Stimulated activated CD8-positive, alpha-beta memory T cell treated with anti-CD3 and anti-CD28 coated beads, Interleukin-4, amount 100 ng/mL, for 4 hours (primary cell): ENCODE data around the gene PNN.
"Not testable (repeated sequence)": the region's sequence is repeated elsewhere in the genome, so short reads cannot be mapped to it uniquely, and the experiment has no call there.

Experiments
- DNase-seq, 2 donors: peaks; one replicate each; pipeline ENCODE4 v3.0.0-alpha.2; 2020; ENCODE audit warnings: low read depth in 2 of 2, low spot score in 1 of 2

The PNN gene

DNA sequence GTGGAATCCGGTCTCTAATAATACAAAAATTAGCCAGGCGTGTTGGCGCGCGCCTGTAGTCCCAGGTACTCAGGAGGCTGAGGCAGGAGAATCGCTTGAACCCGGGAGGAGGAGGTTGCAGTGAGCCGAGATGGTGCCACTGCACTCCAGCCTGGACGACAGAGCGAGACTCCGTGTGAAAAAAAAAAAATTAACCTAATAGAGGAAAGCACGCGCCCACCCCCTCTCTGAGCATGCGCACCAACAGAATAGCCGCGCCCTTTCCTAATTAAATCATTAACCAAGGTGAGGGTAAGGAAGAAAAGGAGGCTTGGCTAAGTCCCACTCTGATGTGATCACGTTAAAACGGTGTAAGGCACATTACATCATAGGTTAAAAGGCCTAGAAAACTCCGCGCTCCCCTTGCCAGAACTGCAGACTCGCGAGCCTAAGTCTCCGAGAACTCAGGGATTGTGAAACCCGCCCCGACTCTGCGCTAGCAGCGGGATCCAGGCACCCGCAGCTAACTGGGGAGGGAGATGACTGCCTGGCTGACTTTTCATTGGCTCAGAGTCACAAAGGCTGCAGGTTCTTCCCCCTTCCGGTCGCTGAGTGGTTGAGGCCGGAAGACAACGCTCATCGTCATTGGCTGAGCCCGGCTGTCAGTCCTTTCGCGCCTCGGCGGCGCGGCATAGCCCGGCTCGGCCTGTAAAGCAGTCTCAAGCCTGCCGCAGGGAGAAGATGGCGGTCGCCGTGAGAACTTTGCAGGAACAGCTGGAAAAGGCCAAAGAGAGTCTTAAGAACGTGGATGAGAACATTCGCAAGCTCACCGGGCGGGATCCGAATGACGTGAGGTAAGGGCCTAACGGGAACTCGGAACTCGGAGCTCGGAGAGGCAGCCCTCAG lies at the start of gene PNN:
TSS of gene PNN (plus strand) at position 695 of the 885 bp plus-strand sequence. CDS start at position 721, 26 bp downstream.
- peak; percentile 91 to 93 for DNase-seq

DNA sequence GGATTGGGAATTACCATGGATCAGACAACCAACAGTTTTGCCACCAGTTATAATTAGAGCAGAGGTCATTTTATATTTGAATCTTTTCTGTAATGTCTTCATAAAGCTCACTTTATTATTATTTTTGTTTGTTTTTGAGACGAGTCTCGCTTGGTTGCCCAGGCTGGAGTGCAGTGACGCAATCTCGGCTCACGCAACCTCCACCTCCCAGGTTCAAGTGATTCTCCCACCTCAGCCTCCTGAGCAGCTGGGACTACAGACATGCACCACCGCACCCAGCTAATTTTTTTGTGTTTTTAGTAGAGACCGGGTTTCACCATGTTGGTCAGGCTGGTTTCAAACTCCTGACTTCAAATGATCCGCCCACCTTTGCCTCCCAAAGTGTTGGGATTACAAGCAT lies 37.2 kb upstream of the PNN start:
- DNase-seq = not testable (repeated sequence)

DNA sequence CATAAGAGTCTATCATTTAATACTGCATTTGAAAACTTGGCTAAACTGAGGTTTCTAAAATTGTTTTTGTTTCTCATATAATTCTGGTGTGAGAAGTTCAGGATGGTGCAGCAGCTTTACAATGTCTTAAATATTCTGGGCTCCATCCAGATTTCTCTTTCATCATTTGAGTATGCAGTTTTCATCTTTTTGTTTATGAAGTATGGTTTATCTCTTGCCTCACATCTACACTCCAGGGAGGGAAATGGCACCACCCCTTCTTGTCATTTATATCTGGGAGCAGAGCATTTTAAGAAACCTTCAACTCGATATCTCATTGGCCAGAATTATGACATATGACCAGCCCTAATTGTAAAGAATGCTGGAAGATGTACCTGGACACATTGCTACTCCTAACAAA lies 36.6 kb upstream of the PNN start:
- no peak for DNase-seq

DNA sequence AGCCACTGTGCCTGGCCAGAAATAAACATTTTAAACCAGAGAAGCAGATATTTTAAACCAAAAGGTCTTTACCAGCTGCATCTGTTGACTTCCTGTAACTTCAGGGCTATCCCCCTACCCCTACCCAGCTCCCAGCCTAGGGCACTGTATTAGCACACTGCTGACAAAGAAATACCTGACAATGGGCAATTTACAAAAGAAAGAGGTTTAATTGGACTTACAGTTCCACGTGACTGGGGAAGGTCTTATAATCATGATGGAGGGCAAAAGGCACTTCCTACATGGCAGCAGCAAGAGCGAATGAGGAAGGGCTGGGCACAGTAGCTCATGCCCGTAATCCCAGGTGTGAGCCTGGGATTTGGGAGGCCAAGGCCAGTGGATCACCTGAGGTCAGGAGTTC lies 34.9 kb upstream of the PNN start:
- no peak for DNase-seq

DNA sequence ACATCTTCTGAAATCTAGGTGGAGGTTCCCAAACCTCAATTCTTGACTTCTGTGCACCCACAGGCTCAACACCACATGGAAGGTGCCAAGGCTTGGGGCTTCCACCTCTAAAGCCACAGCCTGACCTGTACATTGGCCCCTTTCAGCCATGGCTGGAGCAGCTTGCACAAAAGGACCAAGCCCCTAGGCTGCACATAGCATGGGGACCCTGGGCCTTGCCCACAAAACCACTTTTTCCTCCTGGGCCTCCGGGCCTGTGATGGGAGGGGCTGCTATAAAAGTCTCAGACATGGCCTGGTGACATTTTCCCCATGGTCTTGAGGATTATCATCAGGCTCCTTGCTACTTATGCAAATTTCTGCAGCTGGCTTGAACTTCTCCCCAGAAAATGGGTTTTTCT lies 33.4 kb upstream of the PNN start:
- DNase-seq = not testable (repeated sequence)

DNA sequence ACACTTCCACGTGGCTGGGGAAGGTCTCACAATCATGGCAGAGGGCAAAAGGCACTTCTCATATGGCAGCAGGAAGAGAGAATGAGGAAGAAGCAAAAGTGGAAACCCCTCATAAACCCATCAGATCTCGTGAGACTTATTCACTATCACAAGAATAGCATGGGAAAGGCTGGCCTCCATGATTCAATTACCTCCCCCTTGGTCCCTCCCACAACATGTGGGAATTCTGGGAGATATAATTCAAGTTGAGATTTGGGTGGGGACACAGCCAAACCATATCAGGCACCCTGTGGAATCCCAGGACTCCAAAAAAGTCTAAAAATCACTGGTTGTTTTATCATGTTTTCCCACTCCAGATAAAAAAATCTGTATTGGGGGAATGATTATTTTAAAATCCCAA lies 31.8 kb upstream of the PNN start:
- DNase-seq = not testable (repeated sequence)

DNA sequence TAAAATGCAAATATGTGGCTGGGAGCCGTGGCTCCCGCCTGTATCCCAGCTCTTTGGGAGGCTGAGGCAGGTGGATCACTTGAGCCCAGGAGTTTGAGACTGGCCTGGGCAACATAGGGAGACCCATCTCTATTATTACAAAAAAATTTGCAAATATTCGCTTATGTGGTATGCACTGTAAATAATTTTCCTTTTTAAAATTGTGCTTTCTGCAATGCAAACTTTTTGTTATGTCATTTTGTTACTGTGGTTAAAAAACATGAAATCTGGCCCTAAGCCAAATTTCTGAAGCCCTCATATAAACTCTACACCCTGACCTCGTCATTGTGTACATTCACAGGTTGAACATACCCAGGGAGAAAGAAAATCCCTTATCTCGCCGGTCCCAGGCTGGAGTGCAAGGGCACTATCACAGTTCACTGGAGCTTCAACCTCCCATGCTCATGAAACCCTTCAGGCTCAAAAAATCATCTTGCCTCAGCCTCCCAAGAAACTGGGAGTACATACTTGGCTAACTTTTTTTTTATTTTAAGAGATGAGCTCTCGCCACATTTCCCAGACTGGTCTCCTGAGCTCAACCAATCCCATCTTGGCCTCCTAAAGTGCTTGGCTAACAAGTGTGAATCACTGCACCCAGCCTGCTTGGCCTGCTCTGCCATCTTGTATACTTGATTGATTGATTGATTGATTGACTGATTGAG lies 29.6 kb upstream of the PNN start:
- no peak for DNase-seq

DNA sequence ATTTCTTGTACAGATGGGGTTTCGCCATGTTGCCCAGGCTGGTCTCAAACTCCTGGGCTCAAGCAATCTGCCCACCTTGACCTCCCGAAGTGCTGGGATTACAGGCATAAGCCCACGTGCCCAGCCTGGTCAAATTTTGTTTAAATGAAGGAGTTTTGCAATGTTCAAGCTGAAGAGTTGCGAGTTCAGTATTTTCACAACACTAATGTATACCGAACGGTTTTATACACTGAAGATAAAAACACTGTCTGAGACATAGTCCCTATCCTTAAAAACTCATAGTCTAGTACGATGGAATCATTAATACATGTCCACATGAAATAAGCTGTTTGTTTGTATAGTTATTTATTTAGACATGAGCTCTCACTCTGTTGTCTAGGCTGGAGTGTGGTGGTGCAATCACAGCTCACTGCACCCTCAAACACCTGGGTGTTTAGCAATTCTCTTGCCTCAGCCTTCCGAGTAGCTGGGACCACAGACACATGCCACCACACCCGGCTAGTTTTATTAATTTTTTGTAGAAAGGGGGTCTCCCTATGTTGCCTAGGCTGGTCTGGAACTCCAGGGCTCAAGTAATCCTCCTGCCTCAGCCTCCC lies 20.4 kb upstream of the PNN start:
- no peak for DNase-seq

DNA sequence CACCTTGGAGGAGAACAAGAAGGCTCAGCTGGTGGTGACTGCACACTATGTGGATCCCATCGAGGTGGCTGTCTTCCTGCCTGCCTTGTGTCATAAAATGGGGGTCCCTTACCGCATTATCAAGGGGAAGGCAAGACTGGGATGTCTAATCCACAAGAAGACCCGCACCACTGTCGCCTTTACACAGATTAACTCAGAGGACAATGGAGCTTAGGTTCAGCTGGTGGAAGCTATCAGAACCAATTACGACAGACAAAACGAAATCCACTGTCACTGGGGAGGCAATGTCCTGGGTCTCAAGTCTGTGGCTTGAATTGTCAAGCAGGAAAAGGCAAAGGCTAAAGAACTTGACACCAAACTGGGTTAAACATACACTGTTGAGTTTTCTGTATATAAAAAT lies 17.6 kb upstream of the PNN start:
- no peak for DNase-seq

DNA sequence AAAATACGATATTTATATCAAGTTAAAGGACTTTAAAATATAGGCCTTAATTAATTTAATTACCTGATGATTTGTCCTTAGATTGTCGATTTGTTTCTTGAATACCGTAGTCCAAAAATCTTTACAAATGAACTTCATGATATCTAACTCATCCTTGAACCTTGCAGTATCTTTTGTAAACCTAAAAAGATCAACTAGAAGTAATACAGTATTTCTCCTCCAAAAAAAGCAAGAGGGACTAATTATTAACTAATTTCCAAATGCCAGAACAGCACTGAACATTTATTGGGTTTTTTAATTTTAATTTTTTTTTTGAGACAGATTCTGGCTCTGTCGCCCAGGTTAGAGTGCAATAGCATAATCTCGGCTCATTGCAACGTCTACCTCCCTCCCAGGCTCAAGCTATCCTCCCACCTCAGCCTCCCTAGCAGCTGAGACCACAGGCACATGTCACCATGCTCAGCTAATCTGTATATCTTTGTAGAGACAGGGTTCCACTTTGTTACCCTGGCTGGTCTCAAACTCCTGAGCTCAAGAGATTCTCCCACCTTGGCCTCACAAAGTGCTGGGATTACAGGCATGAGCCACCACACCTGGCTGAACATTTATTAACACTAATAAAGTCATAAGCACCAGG lies 16.7 kb upstream of the PNN start:
- DNase-seq = no peak

DNA sequence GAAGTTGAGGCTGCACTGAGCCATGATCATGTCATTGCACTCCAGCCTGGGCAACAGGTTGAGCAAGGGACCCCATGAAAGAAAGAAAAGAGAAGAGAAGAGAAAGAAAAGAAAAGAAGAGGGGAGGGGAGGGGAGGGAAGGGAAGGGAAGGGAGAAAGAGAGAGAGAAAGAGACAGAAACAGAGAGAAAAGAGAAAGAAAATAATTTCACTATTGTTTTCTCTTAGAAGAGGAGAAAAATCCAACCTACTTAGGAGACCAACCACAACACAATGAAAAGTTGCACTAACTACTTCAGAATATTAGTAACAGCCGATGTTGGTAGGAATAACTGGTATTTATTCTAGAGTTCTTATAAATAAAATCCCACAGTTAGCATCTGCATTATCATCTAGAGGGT lies 14.6 kb upstream of the PNN start:
- no peak for DNase-seq

DNA sequence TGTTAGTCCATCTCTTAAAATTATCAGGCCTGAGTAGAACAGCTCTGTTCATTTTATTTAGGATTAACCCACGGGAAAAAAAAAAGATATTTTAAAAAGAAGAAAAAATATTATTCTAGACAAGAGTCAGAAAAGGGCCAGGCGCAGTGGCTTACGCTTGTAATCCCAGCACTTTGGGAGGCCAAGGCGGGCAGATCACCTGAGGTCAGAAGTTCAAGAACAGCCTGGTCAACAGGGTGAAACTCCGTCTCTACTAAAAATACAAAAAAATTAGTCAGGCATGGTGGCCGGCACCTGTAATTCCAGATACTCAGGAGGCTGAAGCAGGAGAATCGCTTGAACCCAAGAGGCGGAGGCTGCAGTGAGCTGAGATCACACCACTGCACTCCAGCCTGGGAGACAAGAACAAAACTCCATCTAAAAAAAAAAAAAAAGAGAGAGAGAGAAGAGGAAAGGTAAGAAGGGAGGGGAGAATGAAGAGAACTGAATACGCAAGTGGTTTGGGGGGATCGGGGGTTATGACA lies 7.2 kb upstream of the PNN start:
- DNase-seq = not testable (repeated sequence)

DNA sequence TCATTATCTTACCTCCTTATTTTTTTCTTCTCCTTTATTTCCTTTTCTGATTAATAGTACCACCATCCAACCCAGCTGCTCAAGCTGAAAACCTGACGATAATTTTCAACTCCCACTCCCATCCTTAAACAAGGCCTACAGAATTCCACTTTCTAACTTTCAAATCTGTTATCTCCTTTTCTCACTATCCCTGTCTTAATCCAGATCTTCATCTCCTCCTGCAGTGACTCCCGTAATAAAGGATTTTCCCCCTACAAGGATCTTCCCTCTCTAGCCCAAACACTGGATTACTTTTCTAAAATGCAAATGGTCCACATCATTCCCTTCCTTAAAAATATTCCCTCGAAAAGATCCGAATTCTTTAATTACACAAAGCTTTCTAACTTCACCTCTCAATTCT lies 6.5 kb upstream of the PNN start:
- DNase-seq = no peak

DNA sequence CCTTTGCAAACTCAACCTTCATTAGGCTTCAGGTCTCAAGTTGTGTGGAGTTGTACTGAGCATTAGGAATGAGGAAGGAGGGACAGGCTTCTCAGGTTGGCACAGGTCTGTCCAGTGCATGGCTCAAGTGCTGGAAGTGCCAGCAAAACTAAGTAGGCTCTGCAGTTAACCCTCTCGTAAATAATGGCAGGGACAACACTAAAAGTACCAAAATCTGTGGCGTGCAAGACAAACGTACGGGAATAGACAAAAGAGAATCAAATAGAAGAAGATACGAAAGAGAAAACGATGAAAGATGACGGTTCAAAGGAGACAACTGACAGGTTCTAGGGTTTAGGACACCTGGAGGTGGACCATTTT lies 5.5 kb upstream of the PNN start:
- DNase-seq = no peak

DNA sequence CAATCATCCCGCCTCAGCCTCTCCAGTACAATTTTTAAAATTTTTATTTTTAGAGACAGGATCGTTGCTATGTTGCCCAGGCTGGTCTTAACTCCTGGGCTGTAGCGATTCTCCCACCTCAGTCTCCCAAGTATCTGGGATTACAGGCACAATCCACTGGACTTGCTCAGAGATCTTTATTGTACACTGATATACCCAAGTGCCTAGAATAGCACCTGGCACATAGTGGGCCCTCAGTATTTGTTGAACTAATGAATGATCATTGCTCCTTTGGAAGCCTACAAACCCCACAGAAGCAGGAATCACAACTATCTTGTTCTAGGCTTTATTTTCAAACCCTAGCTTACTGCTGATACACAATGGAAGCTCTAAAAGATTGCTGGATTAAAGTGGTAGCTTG lies 1.9 kb upstream of the PNN start:
- no peak for DNase-seq

DNA sequence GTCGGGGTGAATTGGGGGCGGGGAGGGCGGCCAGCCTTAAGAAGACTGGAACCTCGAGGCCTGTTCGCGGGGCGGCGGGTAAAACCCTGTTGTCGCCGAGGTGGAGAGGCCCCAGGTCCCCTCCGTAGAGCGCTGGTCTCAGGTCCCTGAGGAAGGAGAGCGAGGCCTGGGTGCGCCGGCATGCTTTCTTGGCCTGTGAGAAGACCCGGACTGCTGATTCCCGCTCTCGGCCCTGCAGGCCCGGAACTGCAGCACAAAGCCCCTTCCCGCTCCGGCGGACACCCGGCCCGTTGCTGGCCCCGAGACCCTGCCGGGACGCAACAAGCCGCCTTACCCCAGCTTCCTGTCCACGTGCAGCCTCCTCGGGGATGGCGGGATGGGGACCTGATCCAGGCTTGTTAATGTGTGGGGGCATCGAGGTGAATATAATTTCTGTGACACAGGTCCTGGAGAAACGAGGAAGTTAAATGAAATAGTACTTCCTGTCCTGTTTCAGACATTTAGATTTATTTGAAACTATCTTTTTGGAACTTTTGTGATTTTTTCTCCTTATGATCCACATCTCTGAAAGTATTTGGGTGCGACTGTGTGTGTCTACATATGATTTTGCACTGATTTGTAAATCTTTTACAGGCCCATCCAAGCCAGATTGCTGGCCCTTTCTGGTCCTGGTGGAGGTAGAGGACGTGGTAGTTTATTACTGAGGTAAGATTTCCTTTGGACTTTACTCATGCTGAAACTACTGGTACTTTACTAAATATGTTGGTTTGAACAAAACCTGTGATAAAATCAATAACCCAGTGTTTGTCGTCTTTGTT lies 600 bp downstream of the PNN start:
- DNase-seq = peak in 1 of 2 donors; percentile 2

DNA sequence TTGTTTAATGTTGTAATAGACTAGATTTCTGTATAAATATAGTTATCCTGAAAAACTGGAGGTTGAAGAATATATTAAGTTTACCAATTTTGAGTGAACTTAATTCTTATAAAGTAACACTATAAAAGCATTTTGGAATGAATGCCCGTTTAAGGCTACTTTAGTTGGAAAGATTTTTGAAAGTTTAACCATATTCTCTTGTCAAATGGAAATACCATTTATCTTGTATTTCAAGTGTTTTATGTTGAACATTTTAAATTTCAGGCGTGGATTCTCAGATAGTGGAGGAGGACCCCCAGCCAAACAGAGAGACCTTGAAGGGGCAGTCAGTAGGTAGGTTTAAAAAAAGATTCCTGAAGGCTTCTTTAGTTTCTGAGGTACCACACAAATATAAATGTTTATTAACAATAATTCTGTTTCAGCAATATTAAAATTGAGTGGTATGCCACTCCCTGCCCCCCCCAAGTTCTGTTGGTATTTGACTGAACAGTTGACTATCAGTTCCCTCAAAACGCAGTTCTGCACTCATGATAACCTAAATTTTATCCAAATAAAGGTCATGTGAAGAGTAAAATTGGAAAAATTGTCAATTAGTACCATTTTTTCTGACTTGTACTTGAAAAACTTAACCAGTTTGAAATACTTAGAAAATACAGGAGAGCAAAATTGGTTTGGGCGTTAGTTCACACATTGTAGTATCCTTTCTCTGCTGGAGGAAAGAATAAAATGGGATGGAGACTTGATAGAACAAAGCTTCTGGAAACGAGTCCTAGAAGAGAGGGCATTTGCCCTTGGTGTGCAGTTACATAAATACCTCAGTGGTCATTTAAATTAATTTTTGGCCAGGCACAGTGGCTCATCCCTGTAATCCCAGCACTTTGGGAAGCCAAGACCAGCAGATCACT lies 1.5 kb downstream of the PNN start:
- no peak for DNase-seq

DNA sequence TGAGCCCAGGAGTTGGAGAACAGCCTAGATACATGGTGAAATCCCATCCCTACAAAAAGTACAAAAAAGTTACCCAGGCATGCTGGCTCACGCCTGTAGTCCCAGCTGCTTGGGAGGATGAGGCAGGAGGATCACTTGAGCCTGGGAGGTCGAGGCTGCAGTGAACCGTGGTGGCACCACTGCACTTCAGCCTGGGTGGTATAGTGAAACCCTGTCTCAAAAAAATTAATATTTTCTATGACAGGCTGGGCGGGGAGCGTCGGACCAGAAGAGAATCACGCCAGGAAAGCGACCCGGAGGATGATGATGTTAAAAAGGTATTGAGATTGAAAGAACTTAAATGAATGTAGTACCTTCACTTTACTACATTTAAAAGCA lies 2.1 kb downstream of the PNN start:
- no peak for DNase-seq

DNA sequence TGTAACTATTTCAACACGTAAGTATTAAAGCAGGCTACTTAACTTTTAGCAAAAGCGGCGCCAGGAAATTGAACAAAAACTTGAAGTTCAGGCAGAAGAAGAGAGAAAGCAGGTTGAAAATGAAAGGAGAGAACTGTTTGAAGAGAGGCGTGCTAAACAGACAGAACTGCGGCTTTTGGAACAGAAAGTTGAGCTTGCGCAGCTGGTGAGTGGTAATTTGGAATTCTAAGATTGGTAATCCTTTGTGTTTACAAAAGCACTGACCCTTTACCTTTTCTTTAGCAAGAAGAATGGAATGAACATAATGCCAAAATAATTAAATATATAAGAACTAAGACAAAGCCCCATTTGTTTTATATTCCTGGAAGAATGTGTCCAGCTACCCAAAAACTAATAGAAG lies 4.0 kb downstream of the PNN start:
- DNase-seq = no peak

DNA sequence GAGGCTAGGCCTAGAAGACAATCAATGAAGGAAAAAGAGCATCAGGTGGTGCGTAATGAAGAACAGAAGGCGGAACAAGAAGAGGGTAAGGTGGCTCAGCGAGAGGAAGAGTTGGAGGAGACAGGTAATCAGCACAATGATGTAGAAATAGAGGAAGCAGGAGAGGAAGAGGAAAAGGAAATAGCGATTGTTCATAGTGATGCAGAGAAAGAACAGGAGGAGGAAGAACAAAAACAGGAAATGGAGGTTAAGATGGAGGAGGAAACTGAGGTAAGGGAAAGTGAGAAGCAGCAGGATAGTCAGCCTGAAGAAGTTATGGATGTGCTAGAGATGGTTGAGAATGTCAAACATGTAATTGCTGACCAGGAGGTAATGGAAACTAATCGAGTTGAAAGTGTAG lies 5.5 kb downstream of the PNN start:
- DNase-seq = no peak
